SK-N-SH treated with all-trans-retinoic acid at 6 μM for 48 hours (cell line): ENCODE measurements around the gene SLC47A2.

Experiments
- ATAC-seq: fragments of 200-7000 bp; cut with Tn5 transposase; 3 replicates; pipeline ENCODE4 v1.9.1; 2020; ENCODE audit warnings: mild to moderate bottlenecking, moderate library complexity
- ARNTL ChIP-seq: fragments of 450-650 bp; formaldehyde crosslinking; IDR thresholded peaks from 2 replicates; pipeline ENCODE4 v1.5.0; 2020; ENCODE audit warnings: low read depth, mild to moderate bottlenecking, moderate library complexity, borderline replicate concordance
- CREB5 ChIP-seq: fragments of 250-450 bp; sonication (Bioruptor Pico); IDR thresholded peaks from 2 replicates; pipeline ENCODE4 v1.5.1; 2020; ENCODE audit warnings: low read depth, mild to moderate bottlenecking, moderate library complexity
- CSRNP3 ChIP-seq: fragments of 250-450 bp; sonication (Bioruptor Pico); IDR thresholded peaks from 2 replicates; pipeline ENCODE4 v1.5.1; 2021; ENCODE audit warnings: mild to moderate bottlenecking, moderate library complexity
- ESRRG ChIP-seq: fragments of 250-450 bp; sonication (Bioruptor Pico); IDR thresholded peaks from 2 replicates; pipeline ENCODE4 v1.6.1; 2021; ENCODE audit warnings: mild to moderate bottlenecking
- GLIS3 ChIP-seq: fragments of 250-450 bp; sonication (Bioruptor Pico); IDR thresholded peaks from 2 replicates; pipeline ENCODE4 v1.5.0; 2020; ENCODE audit warnings: mild to moderate bottlenecking, moderate library complexity
- ISL1 ChIP-seq: fragments of 250-450 bp; sonication (Bioruptor Pico); IDR thresholded peaks from 2 replicates; pipeline ENCODE4 v2.1.2; 2022; ENCODE audit warnings: mild to moderate bottlenecking, moderate library complexity
- OSR1 ChIP-seq: fragments of 250-450 bp; sonication (Bioruptor Pico); IDR thresholded peaks from 2 replicates; pipeline ENCODE4 v1.8.0; 2022; ENCODE audit warnings: moderate library complexity, mild to moderate bottlenecking, inconsistent platforms
- PATZ1 ChIP-seq: fragments of 250-450 bp; sonication (Bioruptor Pico); IDR thresholded peaks from 2 replicates; pipeline ENCODE4 v1.8.0; 2020; ENCODE audit warnings: mild to moderate bottlenecking, moderate library complexity, borderline replicate concordance
- POU6F1 ChIP-seq: fragments of 250-450 bp; sonication (Bioruptor Pico); IDR thresholded peaks from 2 replicates; pipeline ENCODE4 v1.8.0; 2021; ENCODE audit warnings: low read depth, mild to moderate bottlenecking, moderate library complexity, borderline replicate concordance
- PPARA ChIP-seq: fragments of 250-450 bp; sonication (Bioruptor Pico); IDR thresholded peaks from 2 replicates; pipeline ENCODE4 v1.5.0; 2020; ENCODE audit warnings: mild to moderate bottlenecking, borderline replicate concordance
- RARB ChIP-seq: fragments of 250-450 bp; sonication (Bioruptor Pico); IDR thresholded peaks from 2 replicates; pipeline ENCODE4 v1.8.0; 2021; ENCODE audit warnings: mild to moderate bottlenecking, moderate library complexity
- SNAI2 ChIP-seq: fragments of 250-450 bp; sonication (Bioruptor Pico); IDR thresholded peaks from 2 replicates; pipeline ENCODE4 v1.5.0; 2020; ENCODE audit warnings: mild to moderate bottlenecking, moderate library complexity
- TCF4 ChIP-seq: fragments of 250-450 bp; sonication (Bioruptor Pico); IDR thresholded peaks from 2 replicates; pipeline ENCODE4 v1.8.0; 2021; ENCODE audit warnings: mild to moderate bottlenecking, moderate library complexity, borderline replicate concordance
- TOX ChIP-seq: fragments of 250-450 bp; sonication (Bioruptor Pico); IDR thresholded peaks from 2 replicates; pipeline ENCODE4 v1.8.0; 2021; ENCODE audit warnings: mild to moderate bottlenecking, moderate library complexity, borderline replicate concordance
- TSHZ2 ChIP-seq: fragments of 250-450 bp; sonication (Bioruptor Pico); IDR thresholded peaks from 2 replicates; pipeline ENCODE4 v1.5.0; 2020; ENCODE audit warnings: mild to moderate bottlenecking, moderate library complexity
- ZC3H10 ChIP-seq: fragments of 250-450 bp; sonication (Bioruptor Pico); IDR thresholded peaks from 2 replicates; pipeline ENCODE4 v1.5.1; 2021; ENCODE audit warnings: mild to moderate bottlenecking, moderate library complexity
- ZFP3 ChIP-seq: fragments of 250-450 bp; sonication (Bioruptor Pico); IDR thresholded peaks from 2 replicates; pipeline ENCODE4 v1.5.0; 2020; ENCODE audit warnings: mild to moderate bottlenecking, moderate library complexity
- ZFP30 ChIP-seq: fragments of 450-650 bp; formaldehyde crosslinking; IDR thresholded peaks from 2 replicates; pipeline ENCODE4 v1.5.0; 2022; ENCODE audit warnings: mild to moderate bottlenecking, moderate library complexity
- ZNF565 ChIP-seq: fragments of 450-650 bp; formaldehyde crosslinking; conservative IDR thresholded peaks from 2 replicates; pipeline ENCODE4 v1.5.0; 2020; ENCODE audit warnings: low read depth, mild to moderate bottlenecking, moderate library complexity
- ZNF70 ChIP-seq: fragments of 450-650 bp; formaldehyde crosslinking; IDR thresholded peaks from 2 replicates; pipeline ENCODE4 v1.5.0; 2020; ENCODE audit warnings: mild to moderate bottlenecking, moderate library complexity

The SLC47A2 gene

GRCh38 chr17:19760746-19761145 lies 44.4 kb upstream of the SLC47A2 start:
- TF ChIP-seq ZFP3 (CRISPR knock-in tag) (no peak), TSHZ2 (CRISPR knock-in tag) (no peak), OSR1 (CRISPR knock-in tag) (no peak), ESRRG (CRISPR knock-in tag) (no peak), CREB5 (no peak), PPARA (no peak), TOX (no peak), POU6F1 (CRISPR knock-in tag) (no peak), SNAI2 (CRISPR knock-in tag) (no peak), ISL1 (no peak), RARB (no peak), GLIS3 (CRISPR knock-in tag) (no peak), ZNF70 (CRISPR knock-in tag) (no peak), ZNF565 (CRISPR knock-in tag) (no peak), CSRNP3 (no peak)
- ATAC-seq, result no peak

GRCh38 chr17:19759568-19760549 lies 43.5 kb upstream of the SLC47A2 start:
- ATAC-seq, result no peak
- TF ChIP-seq ZFP30 (no peak), GLIS3 (CRISPR knock-in tag) (no peak), ZFP3 (CRISPR knock-in tag) (no peak), ZC3H10 (CRISPR knock-in tag) (no peak), ARNTL (CRISPR knock-in tag) (no peak), TCF4 (no peak), POU6F1 (CRISPR knock-in tag) (no peak), ESRRG (CRISPR knock-in tag) (no peak), PATZ1 (CRISPR knock-in tag) (no peak), TSHZ2 (CRISPR knock-in tag) (no peak), SNAI2 (CRISPR knock-in tag) (no peak), PPARA (no peak), TOX (no peak), CSRNP3 (no peak), ZNF565 (CRISPR knock-in tag) (no peak), ZNF70 (CRISPR knock-in tag) (no peak), OSR1 (CRISPR knock-in tag) (no peak), ISL1 (no peak)
